Lower leg skin (tissue), 3 donors: ENCODE measurements around the gene SPARC.

Experiments used
- POLR2A ChIP-seq, 2 donors: fragments of 450-650 bp; IDR thresholded peaks; one replicate each; pipeline ENCODE4 v1.6.1; 2016 to 2017; ENCODE audit warnings: antibody characterized with exemption in 2 of 2, mild to moderate bottlenecking in 1 of 2, moderate library complexity in 1 of 2
- TF ChIP-seq, protein P1 (sequence below), 3 donors: fragments of 450-650 bp; IDR thresholded peaks; one replicate each; pipeline ENCODE4 v1.5.1; 2016; ENCODE audit warnings: antibody characterized with exemption in 3 of 3, mild to moderate bottlenecking in 3 of 3, moderate library complexity in 2 of 3

DNA sequence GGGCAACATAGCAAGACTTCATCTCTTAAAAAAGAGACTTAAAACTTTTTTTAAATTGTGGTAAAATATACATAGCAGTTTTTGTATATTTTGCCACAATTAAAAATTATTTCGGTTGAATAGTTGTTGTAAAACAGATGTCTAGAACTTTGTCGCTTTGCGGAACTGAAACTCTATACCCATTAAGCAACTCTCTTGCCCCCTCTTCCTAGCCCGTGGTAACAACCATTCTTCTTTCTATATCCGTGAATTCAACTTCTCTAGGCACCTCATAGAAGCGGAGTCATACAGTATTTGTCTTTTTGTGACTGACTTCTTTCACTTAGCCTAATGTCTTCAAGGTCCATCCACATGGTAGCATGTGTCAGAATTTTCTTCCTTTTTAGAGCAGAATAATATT, 43.3 kb downstream of the SPARC start:
- TF ChIP-seq, protein P1, sequence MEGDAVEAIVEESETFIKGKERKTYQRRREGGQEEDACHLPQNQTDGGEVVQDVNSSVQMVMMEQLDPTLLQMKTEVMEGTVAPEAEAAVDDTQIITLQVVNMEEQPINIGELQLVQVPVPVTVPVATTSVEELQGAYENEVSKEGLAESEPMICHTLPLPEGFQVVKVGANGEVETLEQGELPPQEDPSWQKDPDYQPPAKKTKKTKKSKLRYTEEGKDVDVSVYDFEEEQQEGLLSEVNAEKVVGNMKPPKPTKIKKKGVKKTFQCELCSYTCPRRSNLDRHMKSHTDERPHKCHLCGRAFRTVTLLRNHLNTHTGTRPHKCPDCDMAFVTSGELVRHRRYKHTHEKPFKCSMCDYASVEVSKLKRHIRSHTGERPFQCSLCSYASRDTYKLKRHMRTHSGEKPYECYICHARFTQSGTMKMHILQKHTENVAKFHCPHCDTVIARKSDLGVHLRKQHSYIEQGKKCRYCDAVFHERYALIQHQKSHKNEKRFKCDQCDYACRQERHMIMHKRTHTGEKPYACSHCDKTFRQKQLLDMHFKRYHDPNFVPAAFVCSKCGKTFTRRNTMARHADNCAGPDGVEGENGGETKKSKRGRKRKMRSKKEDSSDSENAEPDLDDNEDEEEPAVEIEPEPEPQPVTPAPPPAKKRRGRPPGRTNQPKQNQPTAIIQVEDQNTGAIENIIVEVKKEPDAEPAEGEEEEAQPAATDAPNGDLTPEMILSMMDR (IDR thresholded peaks at IDR 0.05) = no peak
- TF ChIP-seq POLR2A (IDR thresholded peaks at IDR 0.05) = no peak
